GM06990 (cell line): ENCODE measurements around the gene CDH4.

Experiments
- DNase-seq: peaks from one replicate; pipeline ENCODE4 v3.0.0-alpha.2; 2011; ENCODE audit not compliant: insufficient read length; ENCODE audit errors: extremely low read depth
- H3K27me3 ChIP-seq: replicated peaks from 2 replicates; pipeline ENCODE4 v1.6.0; 2011; ENCODE audit warnings: low read length; ENCODE audit not compliant: control insufficient read depth, insufficient read depth
- H3K36me3 ChIP-seq: 2 replicates; pipeline ENCODE4 v1.5.1; 2011; ENCODE audit warnings: low read length; ENCODE audit not compliant: control insufficient read depth, insufficient read depth
- H3K4me3 ChIP-seq: replicated peaks from 2 replicates; pipeline ENCODE4 v1.5.1; 2011; ENCODE audit warnings: low read depth, mild to moderate bottlenecking, control low read depth, low read length
- TF ChIP-seq, protein P1 (sequence below): IDR thresholded peaks from 2 replicates; pipeline ENCODE4 v1.5.1; 2011; ENCODE audit warnings: low read length, control low read depth, mild to moderate bottlenecking, inconsistent platforms; ENCODE audit not compliant: insufficient read depth, poor library complexity, severe bottlenecking

The CDH4 gene

DNA sequence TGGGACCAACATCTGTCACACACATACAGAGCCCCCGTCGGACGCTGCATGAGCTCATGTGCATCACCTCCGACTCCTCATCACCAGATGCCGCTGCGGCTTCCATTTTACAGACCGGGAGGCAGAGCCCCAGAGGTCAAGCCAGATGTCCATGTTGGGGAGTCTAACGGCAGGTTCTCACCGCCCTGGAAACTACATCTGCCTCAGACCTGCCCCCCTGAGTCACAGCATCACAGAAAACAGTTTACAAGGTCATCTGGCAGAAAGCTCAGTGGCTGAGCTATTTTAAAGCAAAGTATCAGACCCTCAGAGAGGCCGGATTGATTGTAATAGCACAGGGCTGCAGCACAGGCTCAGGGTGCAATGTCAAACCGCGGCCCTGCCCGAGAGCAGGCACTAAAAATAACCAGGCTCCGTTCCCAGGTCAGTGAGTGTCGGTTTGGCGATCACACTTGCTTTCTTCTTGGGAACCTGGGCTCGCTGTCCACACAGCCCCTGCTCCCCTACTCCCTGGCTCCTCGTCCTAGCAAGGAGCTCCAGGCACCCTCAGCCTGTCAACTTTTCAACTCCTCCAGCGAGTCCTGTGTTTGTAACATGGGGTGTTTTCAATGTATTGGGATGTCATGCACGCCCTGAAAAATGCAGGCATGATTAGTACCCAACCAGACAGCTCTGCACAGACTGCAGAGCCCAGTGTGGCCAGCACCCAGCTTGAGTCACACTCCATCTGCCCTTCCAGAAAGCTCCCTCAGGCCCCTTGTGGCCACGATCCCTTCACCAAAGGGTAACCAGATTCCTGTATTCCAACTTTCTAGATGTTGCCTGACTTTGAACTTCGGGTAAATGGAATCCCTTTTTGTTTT, 264.5 kb downstream of the CDH4 start:
- Histone ChIP-seq H3K36me3 (no peaks in the 10 kb centered on the region), H3K4me3 (no peak overlapping the region), H3K27me3 (no peaks in the 10 kb centered on the region)
- TF ChIP-seq, protein P1, sequence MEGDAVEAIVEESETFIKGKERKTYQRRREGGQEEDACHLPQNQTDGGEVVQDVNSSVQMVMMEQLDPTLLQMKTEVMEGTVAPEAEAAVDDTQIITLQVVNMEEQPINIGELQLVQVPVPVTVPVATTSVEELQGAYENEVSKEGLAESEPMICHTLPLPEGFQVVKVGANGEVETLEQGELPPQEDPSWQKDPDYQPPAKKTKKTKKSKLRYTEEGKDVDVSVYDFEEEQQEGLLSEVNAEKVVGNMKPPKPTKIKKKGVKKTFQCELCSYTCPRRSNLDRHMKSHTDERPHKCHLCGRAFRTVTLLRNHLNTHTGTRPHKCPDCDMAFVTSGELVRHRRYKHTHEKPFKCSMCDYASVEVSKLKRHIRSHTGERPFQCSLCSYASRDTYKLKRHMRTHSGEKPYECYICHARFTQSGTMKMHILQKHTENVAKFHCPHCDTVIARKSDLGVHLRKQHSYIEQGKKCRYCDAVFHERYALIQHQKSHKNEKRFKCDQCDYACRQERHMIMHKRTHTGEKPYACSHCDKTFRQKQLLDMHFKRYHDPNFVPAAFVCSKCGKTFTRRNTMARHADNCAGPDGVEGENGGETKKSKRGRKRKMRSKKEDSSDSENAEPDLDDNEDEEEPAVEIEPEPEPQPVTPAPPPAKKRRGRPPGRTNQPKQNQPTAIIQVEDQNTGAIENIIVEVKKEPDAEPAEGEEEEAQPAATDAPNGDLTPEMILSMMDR = no peak
- no peak for DNase-seq

DNA sequence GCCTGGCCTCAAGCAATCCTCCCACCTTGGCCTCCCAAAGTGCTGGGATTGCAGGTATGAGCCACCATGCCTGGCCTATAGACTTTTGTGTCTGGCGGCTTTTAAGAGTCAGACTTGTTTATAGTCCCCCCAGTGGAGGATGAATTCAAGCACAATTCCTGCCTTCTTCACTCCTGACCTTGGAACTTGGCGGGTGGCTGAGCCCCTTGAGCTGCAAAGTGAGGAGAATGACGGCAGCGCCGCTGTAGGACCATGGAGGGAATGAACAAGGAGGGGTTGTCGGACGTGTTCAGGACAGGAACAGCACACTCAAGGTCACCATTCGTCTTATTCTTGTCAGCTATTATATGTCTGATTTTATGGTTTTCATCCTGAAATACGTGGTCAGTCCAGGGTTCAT, 265.4 kb downstream of the CDH4 start:
- no peak overlapping the region for H3K4me3 ChIP-seq
- no peaks in the 10 kb centered on the region for H3K36me3 ChIP-seq
- no peak for DNase-seq
- H3K27me3 ChIP-seq = no peaks in the 10 kb centered on the region
- TF ChIP-seq, protein P1 = no peak

DNA sequence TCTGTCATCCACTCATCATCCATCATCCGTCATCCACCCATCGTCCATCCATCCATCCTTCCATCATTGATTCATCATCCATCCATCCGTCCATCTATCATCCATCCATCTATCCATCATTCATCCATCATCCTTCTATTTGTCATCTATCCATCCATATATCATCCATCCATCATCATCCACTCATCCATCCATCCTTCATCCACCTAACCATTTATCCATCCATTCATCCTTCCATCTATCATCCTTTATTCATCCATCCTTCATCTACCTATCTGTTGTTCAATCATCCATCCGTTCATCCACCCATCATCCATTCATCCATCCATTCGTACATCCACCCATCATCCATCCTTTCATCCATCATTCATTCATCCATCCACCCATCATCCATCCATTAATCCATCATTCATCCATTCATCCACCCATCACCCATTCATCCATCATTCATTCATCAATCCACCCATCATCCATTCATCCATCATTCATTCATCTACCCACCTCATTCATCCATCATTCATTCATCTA, 266.4 kb downstream of the CDH4 start:
- no peaks in the 10 kb centered on the region for H3K27me3 ChIP-seq
- no peak for DNase-seq
- no peak overlapping the region for H3K4me3 ChIP-seq
- no peaks in the 10 kb centered on the region for H3K36me3 ChIP-seq
- TF ChIP-seq, protein P1 = no peak

DNA sequence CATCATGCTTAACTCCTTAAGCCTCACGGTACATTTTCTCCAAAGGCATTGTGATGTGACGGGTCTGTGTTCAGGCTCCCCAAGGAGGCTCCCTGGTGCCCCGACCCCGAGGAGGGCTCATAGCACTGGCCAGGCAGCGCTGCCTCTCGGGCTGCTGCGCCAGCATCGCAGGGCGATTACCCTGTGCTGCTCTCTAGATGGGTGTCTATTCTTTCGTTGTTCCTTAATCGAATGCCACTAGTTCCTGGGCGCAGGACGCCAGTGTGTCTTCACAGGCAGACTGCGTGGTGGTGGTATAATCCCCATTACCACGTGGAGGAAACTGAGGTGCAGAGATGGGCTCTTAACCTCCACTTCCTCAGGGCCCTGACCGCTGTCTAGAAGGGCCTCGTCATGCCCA, 267.4 kb downstream of the CDH4 start:
- TF ChIP-seq, protein P1 = no peak
- Histone ChIP-seq H3K27me3 (no peaks in the 10 kb centered on the region), H3K4me3 (no peak overlapping the region), H3K36me3 (no peaks in the 10 kb centered on the region)
- DNase-seq = no peak

DNA sequence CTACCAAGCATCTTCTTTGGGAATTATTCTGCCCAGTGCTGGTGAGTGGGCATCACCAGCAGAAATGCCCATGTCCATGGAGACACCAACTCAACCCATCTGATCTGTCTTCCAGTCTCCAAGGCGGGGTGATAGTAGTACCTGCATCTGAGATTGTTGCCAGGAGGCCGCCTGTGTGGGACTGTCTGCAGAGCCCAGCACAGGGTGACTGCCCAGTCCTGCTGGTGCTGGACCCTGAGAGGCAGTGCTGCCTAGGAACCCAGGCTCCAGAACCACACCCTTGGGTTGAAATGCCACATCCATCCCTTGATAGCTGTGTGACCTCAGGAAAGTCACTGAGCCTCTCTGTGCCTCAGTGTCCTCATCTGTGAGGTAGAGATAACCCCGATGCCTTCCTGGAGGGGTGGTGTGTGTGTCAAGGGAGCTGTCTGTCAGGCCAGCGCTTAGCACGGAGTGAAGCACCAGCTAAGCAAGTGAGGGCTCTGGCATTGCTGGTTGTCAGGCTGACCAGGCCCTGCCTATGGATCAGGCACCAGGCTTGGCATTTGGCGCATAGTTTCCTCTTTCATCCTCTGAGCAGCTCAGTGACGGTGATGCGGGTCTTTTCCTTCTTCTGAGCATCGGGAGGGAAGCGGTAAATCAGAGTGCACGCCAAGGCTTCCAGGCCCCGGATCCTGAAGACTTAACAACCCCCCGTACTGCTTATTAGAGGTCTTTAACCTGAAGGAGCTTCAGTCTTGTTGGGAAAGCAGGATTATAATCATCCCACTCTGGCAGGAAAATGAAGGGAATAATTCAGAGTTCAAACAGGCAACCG, 268.2 kb downstream of the CDH4 start:
- no peaks in the 10 kb centered on the region for H3K27me3 ChIP-seq

More for the DNA sequence above, 268.2 kb downstream of the CDH4 start:
- H3K4me3 ChIP-seq = no peak overlapping the region
- no peaks in the 10 kb centered on the region for H3K36me3 ChIP-seq
- TF ChIP-seq, protein P1 = no peak
- no peak for DNase-seq
